Heart left ventricle (tissue), 16 donors: Measurements from ENCODE around the gene NAA20. TPM values are rescaled to one million over a fixed set of nuclear protein-coding genes. Genes with fewer than 3 reads are reported as not detected.

Experiments used
- ATAC-seq, 4 donors: fragments of 200-7000 bp; cut with Tn5 transposase; one replicate each; pipeline ENCODE4 v1.9.1; 2020 to 2022; ENCODE audit warnings: moderate library complexity in 4 of 4, mild to moderate bottlenecking in 3 of 4, moderate number of reproducible peaks in 1 of 4
- DNase-seq, 5 donors: peaks; one replicate each; pipeline ENCODE4 v3.0.0-alpha.2; 2020
- H3K27ac ChIP-seq, 12 donors: fragments of 200-600 bp; sonication (generic) in 4 of 12; one replicate each; pipeline versions ENCODE4 v1.5.0 to v1.8.0; 2016 to 2022; ENCODE audit warnings: mild to moderate bottlenecking in 2 of 12
- H3K27me3 ChIP-seq, 9 donors: fragments of 200-600 bp; sonication (generic) in 2 of 9; one replicate each; pipeline versions ENCODE4 v1.5.1 to v1.8.0; 2016 to 2022; ENCODE audit warnings: mild to moderate bottlenecking in 3 of 9
- H3K36me3 ChIP-seq, 9 donors: fragments of 200-600 bp; sonication (generic) in 2 of 9; one replicate each; pipeline versions ENCODE4 v1.5.0 to v1.8.0; 2018 to 2022; ENCODE audit warnings: mild to moderate bottlenecking in 2 of 9
- H3K4me1 ChIP-seq, 12 donors: fragments of 200-600 bp; sonication (generic) in 4 of 12; one replicate each; pipeline versions ENCODE4 v1.5.0 to v1.8.0; 2016 to 2022; ENCODE audit warnings: mild to moderate bottlenecking in 3 of 12
- H3K4me3 ChIP-seq, 12 donors: fragments of 200-600 bp; sonication (generic) in 4 of 12; one replicate each; pipeline versions ENCODE4 v1.5.0 to v1.8.0; 2017 to 2022; ENCODE audit warnings: mild to moderate bottlenecking in 9 of 12, moderate library complexity in 4 of 12
- H3K9me3 ChIP-seq, 12 donors: fragments of 200-600 bp; sonication (generic) in 4 of 12; one replicate each; pipeline versions ENCODE4 v1.5.0 to v1.8.0; 2016 to 2022; ENCODE audit warnings: mild to moderate bottlenecking in 1 of 12
- CTCF ChIP-seq, 12 donors: fragments of 200-600 bp; sonication (generic) in 4 of 12; IDR thresholded peaks; one replicate each; pipeline versions ENCODE4 v1.5.0 to v1.8.0; 2018 to 2022; ENCODE audit warnings: antibody characterized with exemption in 12 of 12, mild to moderate bottlenecking in 5 of 12
- POLR2A ChIP-seq, 2 donors: fragments of 450-650 bp; IDR thresholded peaks; one replicate each; pipeline ENCODE4 v1.6.1; 2017; ENCODE audit warnings: antibody characterized with exemption in 2 of 2, mild to moderate bottlenecking in 2 of 2, moderate library complexity in 2 of 2
- WGBS, 4 donors: extraction: QIAGEN DNeasy Blood & Tissue Kit in 2 of 4; methylation state at CpG; one replicate each; pipeline versions ENCODE4 v1.1.5 to v1.1.7; 2013 to 2018; 5-methylcytosine and 5-hydroxymethylcytosine counted together
- intact Hi-C, 10 donors: fragments of 100-400 bp; cut with DNase I; formaldehyde crosslinking; loops; one replicate each; pipeline versions ENCODE4 v1.11.1 to v1.14.2; 2022
- polyA plus RNA-seq, 2 donors: library from polyadenylated mRNA; stranded (reverse); fragments of 200-250 nt; gene quantifications; one replicate each; pipeline ENCODE4 v1.2.3, GENCODE V29; 2013
- total RNA-seq, 9 donors: library from RNA; depleted of rRNA in 2 of 9; stranded (reverse); fragments of >200 nt in 2 of 9; fragmentation: NEBNext Ultra II Directional in 3 of 9; extraction: Animal tissue kit (Norgen Biotek cat#: 25700) in 3 of 9; gene quantifications; one replicate each; pipeline versions ENCODE4 v1.1.0 to v1.2.4, GENCODE V29; 2016 to 2023
- donor health status: ischemic (EF 13 %, LVEDD 7.1; RV severe dilation, severe dysfunction).
- donor health status: healthy with polysubstance abuse.
- donor health status: DM: no; HTN: yes; CAD: no.
- donor health status: DM: no; HTN: no; CAD: no.
- donor health status: ischemic (EF 25% LVEDD 6.9; RV normal size, moderate dysfunction).
- donor health status: ischemic (EF 25% LVEDD 5.7; RV mildly dilated, moderate dysfunction).
- donor health status: healthy.
- donor health status: DM: yes; HTN: yes; CAD: no.
- donor health status: ischemic (EF 35%, LVEDD 5.7; RV mildly dilated, moderate dysfunction).
- donor health status: nonischemic (EF 11% LVEDD 7.7; RV severe dilation, severe dysfunction).
- donor health status: DM: yes; HTN: yes; CAD: no.
- donor health status: PGD.
- donor health status: ischemic (EF 29% LVEDD 5.4; RV normal size, mild dysfunction).
- donor health status: nonischemic (EF 23%, LVEDD 6.1; RV moderate dilation, normal function).

Gene NAA20
- total and polyA plus RNA-seq, 11 donors, result 36.0 to 130 (median 59.7) TPM

GRCh38 chr20:20070871-20071726, 53.9 kb downstream of the NAA20 start:
- ATAC-seq (peak; percentile 64 to 77 (median 74)), DNase-seq (peak in 2 of 5 donors; percentile 38 to 63)
- intact Hi-C loops, result loop anchor here in 1 of 10 donors (5.0 kb wide), 1 partner anchor 291 kb away; no protein-coding TSS in a partner anchor
- Histone ChIP-seq H3K4me3 (no peak overlapping the region), H3K9me3 (no peaks in the 10 kb centered on the region), H3K4me1 (peaks cover 0 to 13% (median 0%) of the 10 kb centered on the region in 12 donors), H3K36me3 (no peaks in the 10 kb centered on the region), H3K27me3 (peaks cover 0 to 4% (median 0%) of the 10 kb centered on the region in 9 donors), H3K27ac (peak overlapping the region in 9 of 12 donors; percentile 10 to 71 (median 61))
- no peak for TF ChIP-seq CTCF (IDR thresholded peaks at IDR 0.05)
- TF ChIP-seq POLR2A (IDR thresholded peaks at IDR 0.05), result no peak
- 30 to 39% (median 33%) methylated on average over 10 of the region's 10 CpGs for WGBS, 4 donors

GRCh38 chr20:20073801-20074371, 56.7 kb downstream of the NAA20 start:
- TF ChIP-seq POLR2A (IDR thresholded peaks at IDR 0.05) (no peak), CTCF (IDR thresholded peaks at IDR 0.05) (no peak)
- intact Hi-C loops, result loop anchor here in 1 of 10 donors (5.0 kb wide), 1 partner anchor 288 kb away; no protein-coding TSS in a partner anchor
- Histone ChIP-seq H3K4me3 (no peak overlapping the region), H3K27me3 (peaks cover 0 to 6% (median 0%) of the 10 kb centered on the region in 9 donors), H3K9me3 (no peaks in the 10 kb centered on the region), H3K36me3 (no peaks in the 10 kb centered on the region), H3K4me1 (peaks cover 0 to 13% (median 0%) of the 10 kb centered on the region in 12 donors), H3K27ac (no peak overlapping the region)
- DNase-seq (no peak), ATAC-seq (no peak)
- 64 to 71% (median 68%) methylated on average over 15 of the region's 15 CpGs for WGBS, 4 donors

DNA sequence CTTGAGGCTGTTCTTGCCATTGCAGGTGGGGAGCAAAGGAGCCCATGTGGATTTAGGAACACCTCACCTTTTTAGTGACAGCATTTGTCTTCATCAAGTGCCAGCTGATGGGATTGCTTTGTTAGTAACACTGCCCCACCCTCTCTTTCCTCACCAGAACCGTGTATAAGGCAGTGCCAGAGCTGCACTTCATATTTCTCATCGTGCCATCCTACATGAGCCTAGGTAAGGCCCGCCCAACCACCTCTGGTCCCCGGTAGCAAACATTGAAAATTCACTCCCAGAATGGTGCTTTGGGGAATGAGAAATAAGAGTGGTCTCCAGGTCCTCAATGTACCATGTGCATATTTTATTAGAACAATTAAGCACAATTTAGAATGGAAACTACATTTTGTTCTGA, 57.9 kb downstream of the NAA20 start:
- peaks cover 0 to 6% (median 0%) of the 10 kb centered on the region in 9 donors for H3K27me3 ChIP-seq
- intact Hi-C loops, result no loop called here
- ATAC-seq, result no peak
- DNase-seq, result no peak
- 81 to 89% (median 86%) methylated on average over 4 of the region's 4 CpGs for WGBS, 4 donors
- H3K9me3 ChIP-seq, result no peaks in the 10 kb centered on the region
- H3K4me1 ChIP-seq, result peaks cover 0 to 13% (median 0%) of the 10 kb centered on the region in 12 donors
- TF ChIP-seq POLR2A (IDR thresholded peaks at IDR 0.05), result no peak
- H3K36me3 ChIP-seq, result no peaks in the 10 kb centered on the region
- no peak overlapping the region for H3K4me3 ChIP-seq
- no peak overlapping the region for H3K27ac ChIP-seq

DNA sequence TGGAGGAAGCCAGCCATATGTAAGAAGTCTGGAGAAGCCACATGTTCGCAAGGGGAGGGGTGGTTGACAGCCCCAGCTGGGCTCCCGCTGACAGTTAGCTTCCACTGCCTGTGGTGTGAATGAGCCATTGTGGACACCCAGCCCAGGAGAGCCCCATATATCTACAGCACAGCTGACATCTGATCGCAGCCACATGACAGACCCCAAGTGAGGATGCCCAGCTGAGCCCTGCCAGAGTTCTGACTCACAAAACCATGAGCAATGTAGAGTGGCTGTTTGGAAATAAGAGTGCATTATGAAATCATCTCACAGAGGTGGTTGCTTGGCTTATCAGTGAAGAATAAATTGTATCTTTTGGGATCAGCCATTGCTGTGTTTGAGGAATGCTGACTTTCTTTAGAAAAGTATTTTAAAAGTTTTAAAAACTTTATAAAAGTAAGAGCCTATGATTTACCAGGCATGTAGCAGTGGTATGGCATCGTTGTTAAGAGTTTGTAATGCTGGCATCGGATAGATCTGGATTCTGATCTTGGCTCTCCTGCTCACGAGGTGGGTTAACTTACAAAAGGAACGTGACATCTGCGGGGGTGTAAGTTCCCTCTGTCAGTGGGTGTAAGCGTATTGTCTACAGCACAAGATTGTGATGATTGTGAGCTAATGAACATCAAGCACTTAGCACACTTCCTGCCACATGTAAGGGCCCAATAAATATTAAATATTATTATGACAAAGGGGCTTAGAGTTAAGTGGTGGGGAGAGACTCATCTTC, 59.3 kb downstream of the NAA20 start:
- peaks cover 0 to 6% (median 0%) of the 10 kb centered on the region in 9 donors for H3K27me3 ChIP-seq
- ATAC-seq (peak in 1 of 4 donors; percentile 26), DNase-seq (no peak)
- no peaks in the 10 kb centered on the region for H3K36me3 ChIP-seq
- 71 to 75% (median 74%) methylated on average over 9 of the region's 9 CpGs for WGBS, 4 donors
- no peak overlapping the region for H3K4me3 ChIP-seq
- H3K27ac ChIP-seq, result no peak overlapping the region
- H3K9me3 ChIP-seq, result no peaks in the 10 kb centered on the region
- intact Hi-C loops, result no loop called here
- no peak for TF ChIP-seq CTCF (IDR thresholded peaks at IDR 0.05)
- TF ChIP-seq POLR2A (IDR thresholded peaks at IDR 0.05), result no peak
- peaks cover 0 to 4% (median 0%) of the 10 kb centered on the region in 12 donors for H3K4me1 ChIP-seq
